ENCODE results near the gene CLDN9.
A peak's percentile ranks its signal among the peaks of the same experiment; 100 is the strongest.

CLDN9 gene

GRCh38 chr16:2992383-2993081 lies 20.2 kb upstream of the CLDN9 start:
- DNase-seq (ENCODE audit: low read depth in 3 of 3) = no peak

- DNase-seq (ENCODE audit: low read depth in 3 of 3) = no peak
Observed at GRCh38 chr16:2996298-2996697, 16.4 kb upstream of the CLDN9 start.

- DNase-seq (ENCODE audit: low read depth in 3 of 3) = no peak
Observed at GRCh38 chr16:2999929-3000328, 12.8 kb upstream of the CLDN9 start.

GRCh38 chr16:3000540-3000939 lies 12.2 kb upstream of the CLDN9 start:
- no peak for DNase-seq (ENCODE audit: low read depth in 3 of 3)

GRCh38 chr16:3001316-3001715 lies 11.4 kb upstream of the CLDN9 start:
- DNase-seq (ENCODE audit: low read depth in 3 of 3) = no peak

- DNase-seq (ENCODE audit: low read depth in 3 of 3) = peak; percentile 82 to 95 (median 92)
Observed at GRCh38 chr16:3003582-3004270, 9.0 kb upstream of the CLDN9 start.

- no peak for DNase-seq (ENCODE audit: low read depth in 3 of 3)
Observed at GRCh38 chr16:3004319-3004718, 8.4 kb upstream of the CLDN9 start.

- no peak for DNase-seq (ENCODE audit: low read depth in 3 of 3)
Observed at GRCh38 chr16:3004781-3005284, 7.9 kb upstream of the CLDN9 start.

GRCh38 chr16:3007059-3007956 lies 5.4 kb upstream of the CLDN9 start:
- no peak for DNase-seq (ENCODE audit: low read depth in 3 of 3)

GRCh38 chr16:3007957-3008689 lies 4.6 kb upstream of the CLDN9 start:
- no peak for DNase-seq (ENCODE audit: low read depth in 3 of 3)

GRCh38 chr16:3008690-3009037 lies 4.1 kb upstream of the CLDN9 start:
- no peak for DNase-seq (ENCODE audit: low read depth in 3 of 3)

GRCh38 chr16:3009568-3010390 lies 2.9 kb upstream of the CLDN9 start:
- DNase-seq (ENCODE audit: low read depth in 3 of 3) = no peak

- no peak for DNase-seq (ENCODE audit: low read depth in 3 of 3)
Observed at GRCh38 chr16:3010510-3010909, 2.2 kb upstream of the CLDN9 start.

- no peak for DNase-seq (ENCODE audit: low read depth in 3 of 3)
Observed at GRCh38 chr16:3012246-3012645, 477 bp upstream of the CLDN9 start.

- DNase-seq (ENCODE audit: low read depth in 3 of 3) = no peak
Observed at GRCh38 chr16:3013491-3013951, 798 bp downstream of the CLDN9 start.

GRCh38 chr16:3013998-3014690 lies 1.4 kb downstream of the CLDN9 start:
- DNase-seq (ENCODE audit: low read depth in 3 of 3) = no peak

- no peak for DNase-seq (ENCODE audit: low read depth in 3 of 3)
Observed at GRCh38 chr16:3014971-3015370, 2.2 kb downstream of the CLDN9 start.

- no peak for DNase-seq (ENCODE audit: low read depth in 3 of 3)
Observed at GRCh38 chr16:3015865-3016521, 3.3 kb downstream of the CLDN9 start.

- DNase-seq (ENCODE audit: low read depth in 3 of 3) = no peak
Observed at GRCh38 chr16:3017344-3017743, 4.6 kb downstream of the CLDN9 start.
